HepG2 (cell line): ENCODE measurements around the gene TBC1D5.

Experiments used
- CEBPB ChIP-seq: IDR thresholded peaks from 2 replicates; pipeline ENCODE4 v1.6.1; 2011; ENCODE audit warnings: low read depth, low read length, improper control_type of control experiment, borderline replicate concordance
- EZH2 ChIP-seq: conservative IDR thresholded peaks from 2 replicates; pipeline ENCODE4 v1.6.1; 2012; ENCODE audit warnings: mild to moderate bottlenecking, low read depth, low read length, moderate library complexity
- FOXM1 ChIP-seq: sonication (generic); formaldehyde crosslinking; IDR thresholded peaks from 2 replicates; pipeline ENCODE4 v1.5.0; 2020; ENCODE audit warnings: missing genetic modification reagents
- KLF9 ChIP-seq: IDR thresholded peaks from 2 replicates; pipeline ENCODE4 v1.6.1; 2016; ENCODE audit warnings: low read depth
- MAFG ChIP-seq: sonication (generic); formaldehyde crosslinking; IDR thresholded peaks from 2 replicates; pipeline ENCODE4 v1.5.1; 2020; ENCODE audit warnings: mild to moderate bottlenecking, missing genetic modification reagents
- MAX ChIP-seq: IDR thresholded peaks from 2 replicates; pipeline ENCODE4 v1.6.1; 2012; ENCODE audit warnings: inconsistent platforms
- NBN ChIP-seq: fragments of 450-650 bp; conservative IDR thresholded peaks from 2 replicates; pipeline ENCODE4 v1.6.1; 2017
- NCOR1 ChIP-seq: fragments of 200-600 bp; sonication (generic); IDR thresholded peaks from 2 replicates; pipeline ENCODE4 v1.7.0; 2017; ENCODE audit warnings: antibody characterized with exemption, low read length, borderline replicate concordance
- RXRA ChIP-seq: sonication (generic); formaldehyde crosslinking; IDR thresholded peaks from 2 replicates; pipeline ENCODE4 v1.5.1; 2020; ENCODE audit warnings: missing genetic modification reagents
- SP1 ChIP-seq, 2 experiments: fragments of 450-650 bp in 1 of 2; sonication (generic) in 1 of 2; formaldehyde crosslinking in 1 of 2; IDR thresholded peaks; 2 replicates each; pipeline versions ENCODE4 v1.4.0 to v1.6.1; 2016 to 2020; ENCODE audit warnings: missing genetic modification reagents in 1 of 2
- TBP ChIP-seq: sonication (generic); formaldehyde crosslinking; IDR thresholded peaks from 2 replicates; pipeline ENCODE4 v1.5.0; 2020; ENCODE audit warnings: missing genetic modification reagents
- ZNF34 ChIP-seq: sonication (generic); formaldehyde crosslinking; IDR thresholded peaks from 2 replicates; pipeline ENCODE4 v1.4.0; 2020; ENCODE audit warnings: mild to moderate bottlenecking, missing genetic modification reagents, borderline replicate concordance

- TF ChIP-seq NBN (no peak), TBP (CRISPR knock-in tag) (no peak), RXRA (CRISPR knock-in tag) (no peak), KLF9 (CRISPR knock-in tag) (no peak), MAFG (CRISPR knock-in tag) (no peak), ZNF34 (no peak), CEBPB (no peak), FOXM1 (CRISPR knock-in tag) (no peak), SP1 (IDR thresholded peaks at IDR 0.05) (no peak), SP1 (CRISPR knock-in tag; IDR thresholded peaks at IDR 0.05) (no peak), MAX (no peak), NCOR1 (no peak), EZH2 (no peak)
These were observed 420.2 kb downstream of the TBC1D5 start for GRCh38 chr3:17322106-17322793.
